Neuronal stem cell (in vitro differentiated cells): ENCODE results near the gene APOB.

Experiments used
- DNase-seq: peaks from one replicate; pipeline ENCODE4 v3.0.0-alpha.2; 2013; ENCODE audit warnings: low spot score
- H2AFZ ChIP-seq: one replicate; pipeline ENCODE4 v1.6.1; 2013; ENCODE audit warnings: mild to moderate bottlenecking, low read length, inconsistent platforms
- H2AK5ac ChIP-seq: 2 replicates; pipeline ENCODE4 v1.6.1; 2013; ENCODE audit warnings: low read depth, mild to moderate bottlenecking, inconsistent platforms, low read length, moderate library complexity, mixed read lengths
- H2BK120ac ChIP-seq: 2 replicates; pipeline ENCODE4 v1.6.1; 2013; ENCODE audit warnings: low read depth, mild to moderate bottlenecking, inconsistent platforms, low read length, moderate library complexity, mixed read lengths
- H2BK12ac ChIP-seq: one replicate; pipeline ENCODE4 v1.6.1; 2013; ENCODE audit warnings: low read length, inconsistent platforms
- H2BK15ac ChIP-seq: 2 replicates; pipeline ENCODE4 v1.6.1; 2013; ENCODE audit warnings: mild to moderate bottlenecking, low read length, inconsistent platforms, mixed read lengths
- H2BK5ac ChIP-seq: one replicate; pipeline ENCODE4 v1.6.1; 2013; ENCODE audit warnings: inconsistent platforms, mild to moderate bottlenecking, low read length, moderate library complexity
- H3K14ac ChIP-seq: one replicate; pipeline ENCODE4 v1.6.1; 2013; ENCODE audit warnings: low read length, inconsistent platforms
- H3K18ac ChIP-seq: 2 replicates; pipeline ENCODE4 v1.6.1; 2013; ENCODE audit warnings: low read length, inconsistent platforms
- H3K23ac ChIP-seq: 2 replicates; pipeline ENCODE4 v1.6.1; 2013; ENCODE audit warnings: low read depth, mild to moderate bottlenecking, mixed read lengths, low read length, inconsistent platforms; ENCODE audit not compliant: poor library complexity
- H3K27ac ChIP-seq: replicated peaks from 3 replicates; pipeline ENCODE4 v1.5.1; 2013; ENCODE audit warnings: low read length, inconsistent platforms
- H3K27me3 ChIP-seq, 3 experiments: 2 replicates each; pipeline ENCODE4 v1.6.1; 2013; ENCODE audit warnings: low read length in 3 of 3, mild to moderate bottlenecking in 2 of 3, inconsistent platforms in 1 of 3, low read depth in 1 of 3, mixed read lengths in 1 of 3, moderate library complexity in 1 of 3; ENCODE audit not compliant: control insufficient read depth in 3 of 3, insufficient read depth in 3 of 3
- H3K36me3 ChIP-seq, 2 donors: replicated peaks in 1 of 2; 2 replicates each; pipeline ENCODE4 v1.6.1; 2013; ENCODE audit warnings: low read length in 2 of 2; ENCODE audit not compliant: control insufficient read depth in 2 of 2, insufficient read depth in 2 of 2
- H3K4ac ChIP-seq: 2 replicates; pipeline ENCODE4 v1.6.1; 2013; ENCODE audit warnings: inconsistent platforms, mild to moderate bottlenecking, low read length, moderate library complexity
- H3K4me1 ChIP-seq, 2 donors: 1 replicate in 1 of 2; 2 replicates in 1 of 2; pipeline ENCODE4 v1.6.1; 2013; ENCODE audit warnings: low read length in 2 of 2, low read depth in 1 of 2; ENCODE audit not compliant: control insufficient read depth in 2 of 2, insufficient read depth in 1 of 2
- H3K4me2 ChIP-seq: one replicate; pipeline ENCODE4 v1.6.1; 2013; ENCODE audit warnings: mild to moderate bottlenecking, low read length, inconsistent platforms; ENCODE audit not compliant: insufficient read depth, poor library complexity, severe bottlenecking
- H3K4me3 ChIP-seq, 2 donors: 2 replicates each; pipeline ENCODE4 v1.5.1; 2013; ENCODE audit warnings: low read length in 2 of 2, mild to moderate bottlenecking in 2 of 2, inconsistent platforms in 1 of 2, moderate library complexity in 1 of 2
- H3K79me1 ChIP-seq: one replicate; pipeline ENCODE4 v1.6.1; 2013; ENCODE audit warnings: low read depth, mild to moderate bottlenecking, inconsistent platforms, low read length, moderate library complexity
- H3K9ac ChIP-seq: one replicate; pipeline ENCODE4 v1.6.1; 2013; ENCODE audit warnings: mild to moderate bottlenecking, low read depth, low read length, inconsistent platforms; ENCODE audit not compliant: poor library complexity
- H3K9me3 ChIP-seq, 2 donors: replicated peaks in 1 of 2; 2 replicates each; pipeline versions ENCODE3 to v1.6.1; 2013; ENCODE audit warnings: low read length in 2 of 2, mild to moderate bottlenecking in 2 of 2, inconsistent platforms in 1 of 2, low read depth in 1 of 2, mixed read lengths in 1 of 2, moderate library complexity in 1 of 2; ENCODE audit not compliant: control insufficient read depth in 2 of 2, insufficient read depth in 1 of 2
- H4K8ac ChIP-seq: one replicate; pipeline ENCODE4 v1.6.1; 2013; ENCODE audit warnings: low read depth, mild to moderate bottlenecking, inconsistent platforms, low read length, moderate library complexity
- H4K91ac ChIP-seq: one replicate; pipeline ENCODE4 v1.6.1; 2013; ENCODE audit warnings: low read length, low read depth, mild to moderate bottlenecking, inconsistent platforms; ENCODE audit not compliant: poor library complexity
- WGBS, 2 donors: extraction: QIAGEN DNeasy Blood & Tissue Kit; methylation state at CpG; one replicate each; pipeline ENCODE4 v1.1.7; 2013; ENCODE audit warnings: missing lambda C conversion rate in 2 of 2, mixed read lengths in 1 of 2; ENCODE audit not compliant: insufficient read length in 2 of 2, insufficient replicate concordance in 1 of 2; ENCODE audit errors: extremely low coverage in 2 of 2; 5-methylcytosine and 5-hydroxymethylcytosine counted together

The APOB gene

DNA sequence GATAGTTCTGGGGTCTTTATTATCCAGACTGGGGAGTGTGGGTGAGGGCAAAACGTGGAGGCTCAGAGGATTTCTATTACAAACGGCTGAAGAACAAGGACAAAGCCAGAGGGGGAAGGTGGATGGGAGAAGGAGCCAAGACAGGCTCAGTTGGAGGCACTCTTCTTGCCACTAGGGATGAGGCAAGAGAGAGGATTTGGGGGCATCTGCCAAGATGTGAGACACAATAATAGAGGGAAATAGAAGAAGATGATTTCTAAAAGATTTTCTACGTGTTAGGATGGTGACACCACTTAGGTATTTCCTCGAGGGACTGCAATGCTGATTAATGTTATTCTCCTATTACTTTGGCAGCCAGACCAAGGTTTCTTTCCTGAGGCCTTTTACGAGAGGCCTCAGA is 71.8 kb downstream of the APOB start:
- Histone ChIP-seq H3K27ac (no peak overlapping the region), H2BK5ac (no peak overlapping the region), H4K8ac (no peak overlapping the region), H3K4me2 (no peak overlapping the region), H3K18ac (no peak overlapping the region), H3K27me3 (no peaks in the 10 kb centered on the region), H3K9ac (no peak overlapping the region), H2BK120ac (no peak overlapping the region), H3K36me3 (no peaks in the 10 kb centered on the region), H2AK5ac (no peak overlapping the region), H3K9me3 (no peaks in the 10 kb centered on the region), H2BK12ac (no peak overlapping the region), H3K23ac (no peak overlapping the region), H2AFZ (no peak overlapping the region), H2BK15ac (no peak overlapping the region), H3K79me1 (no peaks in the 10 kb centered on the region), H3K14ac (no peak overlapping the region), H3K4ac (no peak overlapping the region), H3K4me1 (no peaks in the 10 kb centered on the region), H3K4me3 (no peak overlapping the region), H4K91ac (no peak overlapping the region)
- no CpG with 5 or more reads among the region's 5 CpGs for WGBS, 2 donors
- no peak for DNase-seq

DNA sequence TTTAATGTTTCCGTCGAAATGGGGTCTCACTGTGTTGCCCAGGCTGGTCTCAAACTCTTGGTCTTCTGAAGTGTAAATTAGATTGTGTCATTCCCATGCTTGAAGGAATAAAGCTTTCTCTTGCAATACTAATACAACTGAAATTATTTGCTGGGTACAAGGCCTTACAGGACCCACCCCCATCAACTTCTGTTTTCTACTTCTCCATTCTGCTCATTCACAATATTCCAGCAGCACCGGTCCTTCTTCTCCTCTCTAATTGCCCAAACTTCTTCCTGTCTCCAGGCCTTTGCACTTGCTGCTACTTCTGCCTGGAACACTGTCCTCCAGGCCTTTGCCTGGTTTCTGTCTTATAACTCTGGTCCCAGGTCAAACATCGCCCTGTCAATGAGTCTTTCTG is 73.8 kb downstream of the APOB start:
- Histone ChIP-seq H3K4ac (no peak overlapping the region), H3K27ac (no peak overlapping the region), H3K27me3 (peaks cover 0 to 13% (median 0%) of the 10 kb centered on the region in 3 experiments)

DNA sequence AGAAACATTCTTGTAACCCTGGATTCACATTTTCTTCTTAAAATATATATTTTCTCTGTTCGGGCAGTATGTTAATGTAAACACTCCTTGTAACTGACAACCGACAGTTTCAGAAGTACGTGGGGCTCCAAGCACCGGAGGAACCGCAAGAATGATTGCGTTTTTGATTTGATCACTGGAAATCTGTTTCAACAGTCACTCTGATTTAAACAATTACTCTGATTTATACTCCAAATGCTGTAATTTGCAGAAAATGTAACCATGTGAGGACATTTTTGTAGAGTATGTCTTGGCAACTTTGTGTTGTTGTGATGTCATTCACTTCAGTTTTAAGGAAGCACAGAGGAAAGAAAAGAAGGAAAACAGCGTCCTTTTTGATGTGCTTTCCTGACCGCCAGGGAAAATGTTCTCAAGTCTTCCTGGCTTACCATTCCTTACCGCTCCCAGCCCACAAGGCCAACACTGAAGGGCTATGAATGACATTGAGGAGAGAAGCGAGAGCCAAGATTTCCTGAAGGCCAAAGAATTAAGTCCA is 77.7 kb downstream of the APOB start:
- no peak overlapping the region for H3K18ac ChIP-seq
- no peak overlapping the region for H4K91ac ChIP-seq
- no peak overlapping the region for H3K4me3 ChIP-seq
- H2BK12ac ChIP-seq: no peak overlapping the region
- H2AFZ ChIP-seq: no peak overlapping the region
- no peaks in the 10 kb centered on the region for H3K4me1 ChIP-seq
- no peaks in the 10 kb centered on the region for H3K36me3 ChIP-seq
- no peak overlapping the region for H3K4ac ChIP-seq
- no CpG with 5 or more reads among the region's 10 CpGs for WGBS, 2 donors
- H3K9me3 ChIP-seq: no peaks in the 10 kb centered on the region
- DNase-seq: no peak
- no peak overlapping the region for H2BK120ac ChIP-seq
- H3K79me1 ChIP-seq: no peaks in the 10 kb centered on the region
- no peak overlapping the region for H4K8ac ChIP-seq
- H3K9ac ChIP-seq: no peak overlapping the region
- no peak overlapping the region for H3K14ac ChIP-seq
- H3K23ac ChIP-seq: no peak overlapping the region
- H3K27me3 ChIP-seq: peaks cover 0 to 17% (median 0%) of the 10 kb centered on the region in 3 experiments
- H2AK5ac ChIP-seq: no peak overlapping the region
- no peak overlapping the region for H2BK5ac ChIP-seq
- H3K4me2 ChIP-seq: no peak overlapping the region
- no peak overlapping the region for H3K27ac ChIP-seq
- no peak overlapping the region for H2BK15ac ChIP-seq

More for the DNA sequence above, 73.8 kb downstream of the APOB start:
- H2BK15ac ChIP-seq: no peak overlapping the region
- H3K18ac ChIP-seq: no peak overlapping the region
- no peaks in the 10 kb centered on the region for H3K36me3 ChIP-seq
- H2AFZ ChIP-seq: no peak overlapping the region
- DNase-seq: no peak
- H3K4me2 ChIP-seq: no peak overlapping the region
- no peaks in the 10 kb centered on the region for H3K9me3 ChIP-seq
- H3K4me3 ChIP-seq: no peak overlapping the region
- no CpG with 5 or more reads among the region's 4 CpGs for WGBS, 2 donors
- H2AK5ac ChIP-seq: no peak overlapping the region
- no peak overlapping the region for H4K8ac ChIP-seq
- H2BK5ac ChIP-seq: no peak overlapping the region
- H3K9ac ChIP-seq: no peak overlapping the region
- H3K4me1 ChIP-seq: no peaks in the 10 kb centered on the region
- no peaks in the 10 kb centered on the region for H3K79me1 ChIP-seq
- no peak overlapping the region for H2BK120ac ChIP-seq
- no peak overlapping the region for H4K91ac ChIP-seq
- H3K14ac ChIP-seq: no peak overlapping the region
- H3K23ac ChIP-seq: no peak overlapping the region
- no peak overlapping the region for H2BK12ac ChIP-seq

- no peak overlapping the region for H3K23ac ChIP-seq
These were observed 78.7 kb downstream of the APOB start for GRCh38 chr2:20965221-20965620.

More at GRCh38 chr2:20965221-20965620, 78.7 kb downstream of the APOB start:
- peaks cover 0 to 19% (median 0%) of the 10 kb centered on the region in 3 experiments for H3K27me3 ChIP-seq
- DNase-seq: no peak
- peak overlapping the region; percentile 5 for H3K18ac ChIP-seq
- H4K91ac ChIP-seq: no peak overlapping the region
- H3K4me3 ChIP-seq: no peak overlapping the region
- no peak overlapping the region for H4K8ac ChIP-seq
- no peak overlapping the region for H3K4me2 ChIP-seq
- no CpG with 5 or more reads among the region's 5 CpGs for WGBS, 2 donors
- H2BK120ac ChIP-seq: no peak overlapping the region
- no peak overlapping the region for H2BK12ac ChIP-seq
- no peaks in the 10 kb centered on the region for H3K4me1 ChIP-seq
- no peaks in the 10 kb centered on the region for H3K9me3 ChIP-seq
- H3K14ac ChIP-seq: no peak overlapping the region
- H3K27ac ChIP-seq: no peak overlapping the region
- H3K4ac ChIP-seq: no peak overlapping the region
- H2BK15ac ChIP-seq: no peak overlapping the region
- H3K79me1 ChIP-seq: no peaks in the 10 kb centered on the region
- no peak overlapping the region for H3K9ac ChIP-seq
- no peak overlapping the region for H2BK5ac ChIP-seq
- no peak overlapping the region for H2AFZ ChIP-seq
- no peaks in the 10 kb centered on the region for H3K36me3 ChIP-seq
- H2AK5ac ChIP-seq: no peak overlapping the region
